CD4-positive, alpha-beta T cell (primary cell): Measurements from ENCODE around the gene NOXA1. TPM values are rescaled to one million over a fixed set of nuclear protein-coding genes. Genes with fewer than 3 reads are reported as not detected.

ENCODE experiments used
- ATAC-seq: fragments of 200-7000 bp; cut with Tn5 transposase; one replicate; pipeline ENCODE4 v1.10.0; 2022; ENCODE audit warnings: mild to moderate bottlenecking; ENCODE audit not compliant: poor library complexity
- CTCF ChIA-PET: fragments of 350-600 bp; sonication (Branson Sonifier 250); formaldehyde crosslinking; loops from one replicate; lab custom pipeline; 2021; ENCODE audit warnings: antibody characterized with exemption, inconsistent platforms; lab: Charles Lee
- POLR2A ChIA-PET: fragments of 350-600 bp; sonication (Branson Sonifier 250); formaldehyde crosslinking; loops from one replicate; lab custom pipeline; 2021; ENCODE audit warnings: antibody characterized with exemption, inconsistent platforms; lab: Charles Lee
- DNase-seq, 14 experiments: peaks; one replicate each; pipeline ENCODE4 v3.0.0-alpha.2; 2013 to 2020; ENCODE audit warnings: mixed read lengths in 2 of 14
- H3K27ac ChIP-seq, 2 donors: one replicate each; pipeline versions ENCODE4 v1.5.1 to v1.7.0; 2013; ENCODE audit warnings: low read length in 2 of 2, low read depth in 1 of 2, mild to moderate bottlenecking in 1 of 2
- H3K27me3 ChIP-seq, 2 experiments: 1 replicate in 1 of 2; 2 replicates in 1 of 2; pipeline versions ENCODE4 v1.6.1 to v1.7.0; 2013; ENCODE audit warnings: low read length in 2 of 2, control low read depth in 1 of 2, mild to moderate bottlenecking in 1 of 2, moderate library complexity in 1 of 2; ENCODE audit not compliant: insufficient read depth in 2 of 2, control insufficient read depth in 1 of 2
- H3K36me3 ChIP-seq: one replicate; pipeline ENCODE4 v1.6.1; 2013; ENCODE audit warnings: low read length, control low read depth; ENCODE audit not compliant: insufficient read depth
- H3K4me1 ChIP-seq: one replicate; pipeline ENCODE4 v1.6.1; 2013; ENCODE audit warnings: low read length, control low read depth; ENCODE audit not compliant: insufficient read depth
- H3K4me3 ChIP-seq: one replicate; pipeline ENCODE4 v1.5.1; 2013; ENCODE audit warnings: mild to moderate bottlenecking, low read length, moderate library complexity
- H3K9me3 ChIP-seq, 2 experiments: 1 replicate in 1 of 2; 2 replicates in 1 of 2; pipeline versions ENCODE4 v1.6.1 to v1.7.0; 2013; ENCODE audit warnings: low read length in 2 of 2, mild to moderate bottlenecking in 2 of 2, control low read depth in 1 of 2, moderate library complexity in 1 of 2; ENCODE audit not compliant: control insufficient read depth in 1 of 2, insufficient read depth in 1 of 2
- H3K27ac Mint-ChIP-seq: one replicate; pipeline ENCODE4 v1.8.0; 2020; ENCODE audit warnings: mixed read lengths
- H3K27me3 Mint-ChIP-seq: one replicate; pipeline ENCODE4 v1.8.0; 2021; ENCODE audit warnings: mixed read lengths
- H3K36me3 Mint-ChIP-seq: one replicate; pipeline ENCODE4 v1.8.0; 2021; ENCODE audit warnings: low read depth, mixed read lengths
- H3K4me1 Mint-ChIP-seq: one replicate; pipeline ENCODE4 v1.8.0; 2021; ENCODE audit warnings: low read depth, mixed read lengths
- H3K4me3 Mint-ChIP-seq: one replicate; pipeline ENCODE4 v1.8.0; 2020; ENCODE audit warnings: mild to moderate bottlenecking, mixed read lengths
- H3K9me3 Mint-ChIP-seq: one replicate; pipeline ENCODE4 v1.8.0; 2020; ENCODE audit warnings: mixed read lengths
- intact Hi-C, 2 experiments: fragments of 100-400 bp; cut with DNase I in 1 of 2; cut with micrococcal nuclease in 1 of 2; formaldehyde crosslinking; loops; one replicate each; pipeline versions ENCODE4 v1.15.1 to v1.9.0; 2023 to 2025; cut with DNase I, micrococcal nuclease
- total RNA-seq, 174 experiments: library from RNA in 2 of 174; stranded (reverse) in 2 of 174; gene quantifications; one replicate each; pipeline ENCODE4 v1.2.3 and lab custom pipeline; 2021 to 2026
- TF ChIP-seq, protein P1 (sequence below): fragments of 200-600 bp; IDR thresholded peaks from one replicate; pipeline ENCODE4 v1.8.0; 2022; ENCODE audit warnings: antibody characterized with exemption, mild to moderate bottlenecking

NOXA1 gene
- total RNA-seq, 2 experiments from 2014 or later, result 6.7 to 7.7 TPM

GRCh38 chr9:137423514-137424291 lies 510 bp downstream of the NOXA1 start:
- CTCF ChIA-PET, result interaction anchor here (0.7 to 2.3 kb wide), 5 partner anchors 22 to 187 kb away, joined by 3 to 12 read pairs (median 3); partner anchors contain the start of genes MRPL41 and NSMF
- no peak overlapping the region for H3K27ac ChIP-seq
- no peak overlapping the region for H3K27ac Mint-ChIP-seq

DNA sequence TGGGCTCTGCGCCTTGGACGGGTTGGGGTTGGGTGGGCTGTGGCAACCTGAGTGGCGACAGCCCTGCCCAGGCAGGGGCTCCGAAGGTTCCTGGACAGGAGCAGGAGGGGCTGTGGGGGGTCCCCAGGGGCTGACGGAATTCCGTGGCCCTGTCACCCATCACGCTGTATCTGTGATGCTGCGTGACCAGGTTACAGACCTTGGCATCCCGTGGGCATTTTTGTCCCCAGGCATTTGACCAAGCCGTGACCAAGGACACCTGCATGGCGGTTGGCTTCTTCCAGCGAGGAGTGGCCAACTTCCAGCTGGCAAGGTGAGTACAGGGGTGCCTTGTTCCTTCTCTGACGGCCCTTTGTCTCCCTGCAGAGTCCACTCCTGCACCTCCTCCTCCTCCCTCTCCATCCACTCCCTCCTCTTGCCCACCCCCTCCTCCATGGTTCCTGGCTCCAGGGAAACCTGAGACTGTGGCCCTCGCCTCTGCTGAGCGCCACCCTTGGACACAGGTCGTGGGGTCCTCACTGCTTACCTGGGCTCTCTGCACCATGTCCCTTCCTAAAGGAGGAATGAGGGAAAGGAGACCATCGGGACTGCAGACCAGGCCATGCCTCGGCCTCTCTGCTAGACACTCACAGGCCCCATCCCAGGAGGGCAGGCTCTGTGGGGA lies 3.0 kb downstream of the NOXA1 start:
- TF ChIP-seq, protein P1, sequence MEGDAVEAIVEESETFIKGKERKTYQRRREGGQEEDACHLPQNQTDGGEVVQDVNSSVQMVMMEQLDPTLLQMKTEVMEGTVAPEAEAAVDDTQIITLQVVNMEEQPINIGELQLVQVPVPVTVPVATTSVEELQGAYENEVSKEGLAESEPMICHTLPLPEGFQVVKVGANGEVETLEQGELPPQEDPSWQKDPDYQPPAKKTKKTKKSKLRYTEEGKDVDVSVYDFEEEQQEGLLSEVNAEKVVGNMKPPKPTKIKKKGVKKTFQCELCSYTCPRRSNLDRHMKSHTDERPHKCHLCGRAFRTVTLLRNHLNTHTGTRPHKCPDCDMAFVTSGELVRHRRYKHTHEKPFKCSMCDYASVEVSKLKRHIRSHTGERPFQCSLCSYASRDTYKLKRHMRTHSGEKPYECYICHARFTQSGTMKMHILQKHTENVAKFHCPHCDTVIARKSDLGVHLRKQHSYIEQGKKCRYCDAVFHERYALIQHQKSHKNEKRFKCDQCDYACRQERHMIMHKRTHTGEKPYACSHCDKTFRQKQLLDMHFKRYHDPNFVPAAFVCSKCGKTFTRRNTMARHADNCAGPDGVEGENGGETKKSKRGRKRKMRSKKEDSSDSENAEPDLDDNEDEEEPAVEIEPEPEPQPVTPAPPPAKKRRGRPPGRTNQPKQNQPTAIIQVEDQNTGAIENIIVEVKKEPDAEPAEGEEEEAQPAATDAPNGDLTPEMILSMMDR, result no peak
- Histone ChIP-seq H3K36me3 (no peaks in the 10 kb centered on the region), H3K9me3 (no peaks in the 10 kb centered on the region), H3K4me3 (no peak overlapping the region), H3K27ac (no peak overlapping the region), H3K4me1 (peaks cover 19% of the 10 kb centered on the region), H3K27me3 (no peaks in the 10 kb centered on the region)
- H3K4me3 Mint-ChIP-seq, result no peak overlapping the region
- H3K27me3 Mint-ChIP-seq, result no peaks in the 10 kb centered on the region
- no peaks in the 10 kb centered on the region for H3K9me3 Mint-ChIP-seq
- intact Hi-C loops, result no loop called here
- peaks cover 18% of the 10 kb centered on the region for H3K4me1 Mint-ChIP-seq
- CTCF ChIA-PET, result no interaction called here
- H3K36me3 Mint-ChIP-seq, result no peaks in the 10 kb centered on the region
- POLR2A ChIA-PET, result no interaction called here
- DNase-seq (no peak), ATAC-seq (no peak)
- H3K27ac Mint-ChIP-seq, result no peak overlapping the region

More at GRCh38 chr9:137423514-137424291, 510 bp downstream of the NOXA1 start:
- H3K36me3 Mint-ChIP-seq, result no peaks in the 10 kb centered on the region
- no peaks in the 10 kb centered on the region for H3K27me3 ChIP-seq
- no peaks in the 10 kb centered on the region for H3K36me3 ChIP-seq
- H3K27me3 Mint-ChIP-seq, result no peaks in the 10 kb centered on the region
- POLR2A ChIA-PET, result interaction anchor here (0.6 to 2.9 kb wide), 17 partner anchors 8 to 337 kb away, joined by 3 to 18 read pairs (median 5); partner anchors contain the start of genes MAN1B1, MRPL41, NELFB and NRARP
- H3K4me3 ChIP-seq, result peak overlapping the region; percentile 20
- peak overlapping the region; percentile 84 for H3K4me3 Mint-ChIP-seq
- TF ChIP-seq, protein P1, result no peak
- ATAC-seq (peak; percentile 54), DNase-seq (peak in 2 of 14 experiments; percentile 57 to 65)
- H3K9me3 Mint-ChIP-seq, result no peaks in the 10 kb centered on the region
- peaks cover 19% of the 10 kb centered on the region for H3K4me1 ChIP-seq
- intact Hi-C loops, result loop anchor here (1.0 to 5.0 kb wide), 7 partner anchors 22 to 184 kb away; partner anchors contain the start of genes ARRDC1 (in 1 of the 2), DPH7 (in 1 of the 2), NELFB (in 1 of the 2) and NSMF (in 1 of the 2)
- H3K9me3 ChIP-seq, result no peaks in the 10 kb centered on the region
- H3K4me1 Mint-ChIP-seq, result peaks cover 18% of the 10 kb centered on the region

DNA sequence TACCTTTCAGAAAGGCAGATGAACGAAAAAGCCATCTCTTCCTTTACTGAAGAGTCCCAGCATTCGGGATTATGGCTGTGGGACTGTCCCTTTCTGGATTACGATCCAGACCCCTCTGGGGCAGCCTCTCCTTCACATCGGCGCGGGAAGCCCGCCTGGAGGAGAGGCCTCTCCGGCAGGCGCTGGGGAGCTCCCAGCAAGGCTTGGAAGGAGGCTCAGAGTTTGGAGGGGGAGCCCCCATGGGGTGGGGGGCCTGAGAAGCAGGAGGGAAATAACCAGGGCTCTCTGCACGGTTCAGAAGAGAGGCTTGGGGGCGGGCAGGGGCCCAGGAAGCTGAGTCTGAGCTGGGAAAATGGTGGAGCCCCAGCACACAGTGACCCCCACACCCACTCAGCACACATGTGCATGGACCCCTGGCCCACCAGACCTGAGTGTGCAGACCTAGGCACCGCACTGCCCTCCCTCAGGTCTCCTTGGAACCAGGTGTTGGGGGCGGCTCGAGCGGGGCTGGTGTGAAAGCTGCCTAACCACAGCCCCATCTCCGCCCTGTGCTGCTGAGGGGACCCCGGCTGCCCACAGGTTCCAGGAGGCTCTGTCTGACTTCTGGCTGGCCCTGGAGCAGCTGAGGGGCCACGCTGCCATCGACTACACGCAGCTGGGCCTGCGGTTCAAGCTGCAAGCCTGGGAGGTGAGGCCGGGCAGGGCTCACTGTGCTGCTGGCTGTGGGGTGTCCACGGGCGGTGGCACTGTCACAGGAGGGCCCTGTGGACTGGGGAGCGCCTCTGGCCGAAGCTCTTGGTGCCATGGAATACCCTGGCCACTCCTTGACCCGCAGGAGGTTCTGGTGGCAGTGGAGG lies 4.5 kb downstream of the NOXA1 start:
- peaks cover 9% of the 10 kb centered on the region for H3K4me1 Mint-ChIP-seq
- no peaks in the 10 kb centered on the region for H3K27me3 ChIP-seq
- H3K4me3 ChIP-seq, result no peak overlapping the region
- peaks cover 9% of the 10 kb centered on the region for H3K4me1 ChIP-seq
- no peak for DNase-seq
- no peak overlapping the region for H3K27ac Mint-ChIP-seq
- intact Hi-C loops, result no loop called here
- H3K36me3 Mint-ChIP-seq, result no peaks in the 10 kb centered on the region
- H3K27ac ChIP-seq, result no peak overlapping the region
- H3K27me3 Mint-ChIP-seq, result no peaks in the 10 kb centered on the region
- CTCF ChIA-PET, result no interaction called here
- TF ChIP-seq, protein P1, result no peak
- H3K9me3 Mint-ChIP-seq, result no peaks in the 10 kb centered on the region
- H3K9me3 ChIP-seq, result no peaks in the 10 kb centered on the region
- H3K4me3 Mint-ChIP-seq, result no peak overlapping the region
- POLR2A ChIA-PET, result no interaction called here
- H3K36me3 ChIP-seq, result no peaks in the 10 kb centered on the region
- ATAC-seq, result no peak
